GM21619 (cell line): ENCODE data around the gene CFAP54.
"Not testable (repeated sequence)": the region's sequence is repeated elsewhere in the genome, so short reads cannot be mapped to it uniquely, and the experiment has no call there.

Source experiments
- ATAC-seq: cut with Tn5 transposase; IDR thresholded peaks from one replicate; pipeline ENCODE4 v1.9.1; 2021; ENCODE audit not compliant: unreplicated experiment

The CFAP54 gene

DNA sequence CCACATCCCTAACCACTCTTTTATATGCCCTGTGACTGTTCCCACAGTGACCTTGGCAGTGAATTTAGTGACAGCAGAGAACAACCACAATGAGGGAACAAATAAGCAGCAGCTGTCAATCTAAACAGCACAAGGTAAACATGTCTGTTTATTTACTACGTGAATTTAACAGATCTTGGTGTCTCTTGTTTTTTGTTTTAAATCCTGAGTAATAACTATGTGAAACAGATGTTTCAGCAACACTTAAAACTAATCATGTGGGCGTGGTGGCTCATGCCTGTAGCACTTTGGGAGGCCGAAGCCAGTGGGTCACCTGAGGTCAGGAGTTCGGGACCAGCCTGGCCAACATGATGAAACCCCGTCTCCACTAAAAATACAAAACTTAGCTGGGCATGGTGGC, 17.0 kb upstream of the CFAP54 start:
- no peak for ATAC-seq

DNA sequence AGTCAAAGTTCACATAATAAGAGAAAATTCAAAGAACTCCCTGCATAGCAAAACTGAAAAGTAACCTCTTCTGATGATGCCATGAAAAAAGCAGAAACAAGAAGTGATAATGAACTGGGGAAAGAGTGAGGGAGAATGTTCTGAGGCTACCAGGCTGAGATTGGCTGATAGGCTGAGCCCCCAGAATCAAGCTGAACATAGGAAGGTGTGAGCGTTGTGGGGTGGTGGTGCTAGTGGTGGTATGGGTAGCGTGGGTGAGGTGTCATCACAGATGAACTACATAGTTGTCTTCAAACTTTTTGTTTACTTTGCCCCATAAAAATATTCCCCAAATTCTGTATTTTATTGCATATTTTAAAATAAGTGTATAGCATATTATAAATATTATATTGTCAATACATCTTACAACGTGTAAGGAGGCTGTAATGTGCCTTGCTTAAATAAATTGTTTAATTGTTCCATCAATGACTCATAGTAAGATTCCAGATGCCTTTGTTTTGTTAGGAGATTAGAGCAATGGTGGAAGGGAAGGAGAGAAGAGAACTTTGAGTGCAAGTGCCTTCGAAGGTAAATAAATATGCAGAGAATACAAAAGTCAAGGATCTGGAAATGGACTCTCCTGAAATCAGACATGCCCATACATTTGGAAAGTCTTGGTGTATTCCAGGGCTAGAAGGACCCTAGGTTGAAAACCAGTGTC, 15.8 kb upstream of the CFAP54 start:
- ATAC-seq = no peak

DNA sequence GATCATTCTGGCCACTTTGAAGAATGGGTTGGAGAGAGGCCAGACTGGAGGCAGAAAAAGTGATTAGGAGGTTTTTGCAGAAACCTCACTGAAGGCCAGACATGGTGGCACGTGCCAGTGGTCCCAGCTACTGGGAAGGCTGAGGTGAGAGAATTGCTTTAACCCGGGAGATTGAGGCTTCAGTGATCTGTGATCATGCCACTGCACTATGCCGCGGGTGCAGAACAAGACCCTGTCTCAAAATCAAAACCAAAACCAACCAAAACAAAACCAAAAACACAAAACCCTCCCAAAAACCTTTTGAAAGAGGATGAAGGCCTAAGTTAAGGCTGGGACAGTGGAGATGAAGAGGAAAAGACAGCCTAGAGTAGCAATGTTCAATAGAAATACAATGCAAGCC, 15.2 kb upstream of the CFAP54 start:
- ATAC-seq = no peak

DNA sequence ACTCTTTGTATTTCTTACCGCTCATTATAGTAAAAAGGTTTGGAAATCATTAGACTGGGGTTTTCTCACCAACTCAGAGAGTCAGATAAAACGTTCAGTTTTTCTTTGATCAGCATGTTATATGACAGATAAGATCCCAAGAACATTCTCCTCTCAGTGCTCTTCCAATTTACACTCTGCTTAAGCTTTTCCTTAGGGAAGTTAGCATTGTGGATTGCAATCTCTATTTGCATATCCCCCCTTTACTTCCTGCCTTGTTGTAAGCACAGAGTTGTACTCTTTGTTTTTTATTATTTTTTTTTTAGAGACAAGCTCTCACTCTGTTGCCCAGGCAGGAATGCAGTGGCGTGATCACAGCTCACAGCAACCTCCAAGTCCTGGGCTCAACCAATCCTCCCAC, 11.4 kb upstream of the CFAP54 start:
- ATAC-seq = no peak

DNA sequence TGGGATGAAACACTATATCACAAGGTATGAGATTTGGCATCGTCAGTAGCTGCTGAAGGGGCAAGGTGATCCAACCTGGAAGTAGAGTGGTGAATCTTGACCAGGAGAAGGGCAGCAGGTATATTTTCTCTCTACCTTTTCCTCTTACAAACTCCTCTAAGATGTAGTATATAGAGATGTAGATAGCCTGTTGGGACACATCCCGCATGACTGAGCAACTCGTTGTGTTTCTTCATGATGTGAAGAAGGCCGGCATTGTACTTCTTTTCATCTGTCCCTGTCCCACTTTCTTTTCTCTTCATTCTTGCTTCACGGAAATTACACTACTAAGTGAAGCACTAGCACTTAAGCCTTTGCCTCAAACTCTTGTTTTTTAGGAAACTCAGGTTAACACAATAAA, 7.3 kb upstream of the CFAP54 start:
- ATAC-seq = no peak

DNA sequence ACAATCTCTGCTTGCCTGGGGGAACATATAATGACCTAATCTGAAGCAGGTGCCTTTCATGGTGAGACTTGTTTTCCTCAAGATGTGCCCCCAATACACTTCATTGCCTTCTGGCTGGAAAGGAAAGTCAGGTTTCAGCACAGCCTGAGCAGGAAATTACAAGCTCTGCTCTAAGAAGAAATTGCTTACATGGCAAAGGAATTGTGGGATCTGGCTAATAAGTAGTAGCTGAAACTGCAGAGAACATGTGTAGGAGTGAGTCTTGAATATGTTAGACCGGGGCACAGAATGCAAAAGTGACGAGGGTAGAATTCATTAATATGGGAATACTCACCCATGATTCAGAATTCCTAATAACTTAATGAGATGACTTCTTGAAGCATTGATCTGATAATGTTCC, 6.3 kb upstream of the CFAP54 start:
- ATAC-seq = no peak

DNA sequence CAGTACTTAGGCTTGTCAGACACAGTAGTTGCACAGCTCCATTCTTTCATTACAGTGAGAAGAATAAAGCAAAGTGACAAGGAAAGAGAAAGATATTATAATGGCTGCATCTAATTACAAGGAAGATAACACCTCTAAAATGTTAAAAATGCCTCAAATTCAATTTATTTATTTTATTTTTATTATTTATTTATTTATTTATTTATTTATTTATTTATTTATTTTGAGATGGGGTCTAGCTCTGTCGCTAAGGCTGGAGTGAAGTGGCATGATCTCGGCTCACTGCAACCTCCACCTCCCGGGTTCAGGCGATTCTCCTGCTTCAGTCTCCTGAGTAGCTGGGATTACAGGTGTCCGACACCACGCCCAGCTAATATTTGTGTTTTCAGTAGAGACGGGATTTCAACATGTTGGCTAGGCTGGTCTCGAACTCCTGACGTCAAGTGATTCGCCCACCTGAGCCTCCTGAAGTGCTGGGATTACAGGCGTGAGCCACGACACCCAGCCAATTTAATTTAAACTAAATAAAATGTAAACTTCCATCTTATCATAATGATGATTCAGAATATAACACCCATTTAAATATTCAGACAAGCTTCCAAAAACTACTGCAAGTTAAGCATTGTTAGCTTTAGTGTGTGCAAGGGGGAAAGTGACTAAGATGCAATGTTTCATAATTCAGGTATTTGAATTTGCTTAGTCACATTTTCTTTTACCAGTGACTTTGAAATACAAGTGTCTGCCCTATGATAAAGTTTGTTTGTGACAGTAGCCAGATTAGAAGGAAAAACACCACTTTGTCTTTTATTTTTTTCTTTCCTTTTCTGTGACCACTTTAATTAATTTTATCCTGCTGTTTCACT, 2.4 kb upstream of the CFAP54 start:
- ATAC-seq = no peak

DNA sequence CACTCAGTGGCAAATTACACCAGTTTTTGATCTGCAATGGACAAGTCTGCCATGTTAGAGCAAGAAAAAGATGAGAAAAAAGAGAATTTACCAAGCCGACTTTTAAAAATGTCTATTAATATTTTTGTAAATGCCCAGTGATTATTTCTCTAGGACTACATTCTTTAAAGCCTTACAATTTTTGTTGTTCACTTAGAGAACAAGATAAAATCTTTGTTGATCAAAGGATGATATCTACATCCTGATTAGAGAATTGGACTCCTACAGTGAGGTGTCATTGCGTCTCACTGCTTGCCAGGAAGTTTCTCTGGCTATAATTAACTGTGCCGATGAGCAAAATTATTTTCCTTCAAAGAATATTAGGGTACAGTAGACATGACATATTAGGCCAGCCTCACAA, 1.7 kb upstream of the CFAP54 start:
- no peak for ATAC-seq

DNA sequence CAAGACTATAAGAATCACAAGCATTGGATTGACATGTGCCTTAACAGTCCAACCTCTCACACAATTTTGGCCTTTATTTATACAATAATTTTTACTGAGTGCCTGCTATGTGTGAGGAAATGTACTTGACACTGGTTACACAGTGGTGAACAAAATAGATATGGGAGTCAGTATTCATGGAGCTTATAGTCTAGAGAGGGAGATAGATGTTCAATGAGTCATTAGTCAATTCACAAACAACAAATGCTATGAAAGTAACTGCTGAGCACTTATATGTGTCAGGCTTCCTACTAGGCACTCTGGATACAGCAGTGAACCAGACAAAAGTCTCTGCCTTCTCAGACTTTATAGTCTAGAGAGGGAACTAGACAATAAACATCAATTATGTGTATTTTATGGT, 3.7 kb downstream of the CFAP54 start:
- ATAC-seq = no peak

DNA sequence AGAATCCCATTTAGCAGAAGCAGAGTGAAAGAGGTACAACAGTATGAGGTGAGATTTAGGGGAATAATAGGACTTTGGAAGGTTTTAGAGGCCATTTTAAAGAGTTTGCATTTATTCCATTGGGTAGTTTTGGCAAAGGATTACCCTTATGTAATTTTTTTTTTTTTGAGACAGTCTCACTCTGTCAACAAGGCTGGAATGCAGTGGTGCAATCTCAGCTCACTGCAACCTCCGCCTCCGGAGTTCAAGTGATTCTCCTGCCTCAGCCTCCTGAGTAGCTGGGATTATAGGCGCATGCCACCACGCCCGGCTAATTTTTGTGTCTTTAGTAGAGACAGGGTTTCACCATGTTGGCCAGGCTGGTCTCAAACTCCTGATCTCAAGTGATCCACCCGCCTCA, 4.8 kb downstream of the CFAP54 start:
- ATAC-seq = not testable (repeated sequence)

DNA sequence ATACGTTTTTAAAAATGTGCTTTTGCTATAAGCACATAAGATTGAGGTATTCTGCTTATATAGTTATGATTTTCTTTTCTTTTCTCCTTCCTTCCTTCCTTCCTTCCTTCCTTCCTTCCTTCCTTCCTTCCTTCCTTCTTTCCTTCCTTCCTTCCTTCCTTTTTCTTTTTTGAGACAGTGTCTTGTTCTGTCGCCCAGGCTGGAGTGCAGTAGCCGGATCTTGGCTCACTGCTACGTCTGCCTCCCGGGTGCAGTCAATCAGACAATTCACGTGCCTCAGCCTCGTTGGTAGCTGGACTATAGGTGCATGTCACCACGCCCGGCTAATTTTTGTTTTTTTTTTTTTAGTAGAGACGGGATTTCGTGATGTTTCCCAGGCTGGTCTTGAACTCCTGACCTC, 5.8 kb downstream of the CFAP54 start:
- no peak for ATAC-seq

DNA sequence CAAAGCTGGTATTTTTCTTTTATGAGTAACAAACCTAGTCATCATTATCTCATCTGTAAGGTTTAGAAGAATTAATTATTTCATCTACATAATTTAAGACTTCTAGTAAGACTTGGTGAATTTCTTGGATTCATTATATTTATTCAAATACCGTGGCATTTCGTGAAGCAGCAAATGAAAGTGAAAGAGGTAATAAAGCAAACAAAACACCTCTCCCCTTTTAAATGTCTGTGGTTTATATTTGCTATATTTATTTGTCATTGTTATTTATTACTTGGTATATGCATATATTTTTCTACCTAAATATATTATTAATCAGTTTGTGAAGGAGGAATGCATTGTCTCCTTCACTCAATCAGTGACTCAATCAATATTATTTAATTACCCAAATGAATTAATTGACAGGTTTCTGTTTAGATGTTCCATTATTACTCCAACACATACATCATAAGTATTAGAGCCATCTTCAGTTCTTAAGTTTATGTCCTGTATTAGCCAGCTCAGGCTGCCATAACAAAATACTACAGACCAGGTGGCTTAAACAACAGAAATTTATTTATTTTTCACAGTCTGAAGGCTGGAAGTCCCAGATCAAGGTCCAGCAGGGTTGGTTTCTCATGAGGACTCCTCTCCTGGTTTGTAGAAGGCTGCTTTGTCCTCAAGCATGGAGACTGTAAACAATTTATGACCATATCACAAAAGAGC, 6.6 kb downstream of the CFAP54 start:
- ATAC-seq = peak; percentile 57

DNA sequence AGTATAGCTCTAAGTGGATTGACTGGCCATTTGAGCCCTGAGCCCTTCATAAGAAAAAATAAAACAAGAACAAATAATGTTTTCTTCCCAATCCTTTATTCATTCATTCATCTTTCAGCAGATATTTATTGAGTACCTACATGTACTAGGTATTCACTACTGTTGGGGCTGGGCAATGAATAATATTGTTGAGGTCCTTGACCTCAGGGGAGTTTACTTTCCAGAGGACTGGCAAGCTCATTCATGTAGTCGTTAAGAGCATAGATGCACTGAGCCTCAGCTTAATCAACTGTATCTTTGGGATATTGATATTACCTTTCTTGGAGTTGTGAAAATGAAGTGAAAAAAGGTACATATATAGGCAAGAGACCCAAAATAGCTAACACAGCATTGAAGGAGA, 7.6 kb downstream of the CFAP54 start:
- ATAC-seq = no peak

DNA sequence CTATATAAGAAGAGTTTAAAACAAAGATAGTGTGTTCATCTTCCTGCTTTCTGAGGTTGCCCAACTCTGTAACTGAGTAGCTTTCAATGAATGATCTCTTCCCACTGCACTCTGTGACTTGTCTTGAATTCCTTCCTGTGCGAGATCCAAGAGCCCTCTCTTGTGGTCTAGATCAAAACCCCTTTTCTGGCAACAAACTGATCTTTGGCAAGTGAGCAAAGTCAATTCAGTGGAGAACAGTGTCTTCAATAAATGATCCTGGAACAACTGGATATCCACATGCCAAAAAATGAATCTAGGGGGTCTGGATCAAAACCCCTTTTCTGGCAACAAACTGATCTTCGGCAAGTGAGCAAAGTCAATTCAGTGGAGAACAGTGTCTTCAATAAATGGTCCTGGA, 8.5 kb downstream of the CFAP54 start:
- ATAC-seq = no peak

DNA sequence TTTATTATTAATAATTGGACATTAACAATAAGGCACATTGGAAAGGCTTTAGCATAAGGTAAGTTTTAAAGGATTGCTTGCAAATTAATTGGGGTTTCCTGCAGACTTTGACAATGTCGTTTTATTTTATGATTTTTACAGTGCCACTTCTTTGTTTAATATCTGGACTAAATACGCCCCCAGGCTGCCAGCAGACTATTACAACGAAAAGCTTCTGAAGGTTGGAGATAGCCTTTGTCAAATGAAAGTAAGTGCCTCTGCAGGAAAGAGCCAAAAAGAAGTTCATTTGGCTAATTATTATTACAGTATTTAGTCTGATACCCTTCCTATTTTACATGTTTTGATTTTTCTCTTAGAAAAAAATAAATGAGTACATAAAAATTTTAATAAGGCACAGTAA, 11.3 kb downstream of the CFAP54 start:
- ATAC-seq = no peak

DNA sequence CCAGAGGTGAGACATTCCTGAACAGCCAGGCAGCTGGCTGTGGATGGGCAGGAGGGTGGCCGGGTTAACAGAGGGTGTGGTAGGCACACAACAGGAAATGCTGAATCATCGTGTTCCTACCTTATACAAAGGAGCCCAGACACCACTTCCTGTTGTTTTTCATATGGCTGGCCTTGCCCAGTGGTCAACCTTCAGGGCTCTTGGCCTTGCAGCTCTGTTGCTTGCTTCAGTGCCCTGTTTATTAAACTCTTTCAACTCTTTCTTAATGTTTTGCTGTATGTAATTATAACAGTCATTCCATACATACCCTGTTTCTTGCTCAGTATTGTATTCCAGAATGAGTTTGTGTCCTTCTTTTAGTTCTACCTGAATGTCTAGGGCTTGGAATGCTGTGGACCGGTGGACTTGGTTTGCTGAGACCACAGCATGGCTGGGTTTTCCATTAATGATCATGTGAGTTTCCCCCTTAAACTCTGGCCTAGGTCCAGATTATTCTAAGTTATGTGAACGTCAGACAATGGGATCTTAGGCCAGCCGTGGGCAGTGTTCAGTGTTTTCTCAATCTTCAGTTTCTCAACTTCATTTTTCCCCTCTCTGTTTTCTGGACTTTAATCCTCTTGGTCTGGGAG, 11.9 kb downstream of the CFAP54 start:
- peak; percentile 80 for ATAC-seq

DNA sequence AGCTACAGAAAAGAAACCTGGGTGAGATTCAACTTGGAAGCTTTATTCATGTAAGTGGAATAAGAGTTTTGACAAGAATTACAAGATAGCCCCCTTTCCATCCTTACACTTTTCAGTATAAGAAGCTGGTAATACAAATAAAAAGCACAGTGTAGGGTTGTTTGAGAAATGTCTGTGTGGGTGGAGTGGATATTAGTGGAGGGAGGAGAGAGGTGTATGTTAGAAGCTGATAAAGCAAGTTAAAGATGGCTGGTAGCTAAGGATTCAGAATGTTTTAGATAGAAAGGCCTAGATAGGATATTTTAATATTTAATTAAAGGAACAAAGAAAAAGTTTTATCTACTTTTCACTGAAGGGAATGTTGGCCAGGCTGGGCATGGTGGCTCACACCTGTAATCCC, 12.5 kb downstream of the CFAP54 start:
- ATAC-seq = no peak

DNA sequence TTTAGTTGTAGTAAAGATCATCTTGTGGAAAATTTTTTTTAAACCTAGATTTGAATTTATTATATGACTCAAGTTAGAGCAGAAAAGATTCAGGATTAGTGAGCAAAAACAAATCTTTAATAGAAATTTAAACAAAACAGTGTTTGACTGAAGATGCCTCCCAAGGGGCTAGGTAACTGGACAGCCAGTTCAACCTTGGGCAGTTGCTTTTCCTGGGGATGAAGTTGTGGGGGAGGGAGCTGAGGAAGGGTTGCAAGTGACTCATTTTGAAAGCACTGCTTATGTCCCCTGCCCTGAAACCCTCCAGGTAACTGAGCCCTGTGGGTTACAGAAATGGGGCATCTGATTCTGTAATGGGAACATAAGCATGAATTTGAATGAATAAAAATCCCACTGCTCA, 13.1 kb downstream of the CFAP54 start:
- ATAC-seq = peak; percentile 57

DNA sequence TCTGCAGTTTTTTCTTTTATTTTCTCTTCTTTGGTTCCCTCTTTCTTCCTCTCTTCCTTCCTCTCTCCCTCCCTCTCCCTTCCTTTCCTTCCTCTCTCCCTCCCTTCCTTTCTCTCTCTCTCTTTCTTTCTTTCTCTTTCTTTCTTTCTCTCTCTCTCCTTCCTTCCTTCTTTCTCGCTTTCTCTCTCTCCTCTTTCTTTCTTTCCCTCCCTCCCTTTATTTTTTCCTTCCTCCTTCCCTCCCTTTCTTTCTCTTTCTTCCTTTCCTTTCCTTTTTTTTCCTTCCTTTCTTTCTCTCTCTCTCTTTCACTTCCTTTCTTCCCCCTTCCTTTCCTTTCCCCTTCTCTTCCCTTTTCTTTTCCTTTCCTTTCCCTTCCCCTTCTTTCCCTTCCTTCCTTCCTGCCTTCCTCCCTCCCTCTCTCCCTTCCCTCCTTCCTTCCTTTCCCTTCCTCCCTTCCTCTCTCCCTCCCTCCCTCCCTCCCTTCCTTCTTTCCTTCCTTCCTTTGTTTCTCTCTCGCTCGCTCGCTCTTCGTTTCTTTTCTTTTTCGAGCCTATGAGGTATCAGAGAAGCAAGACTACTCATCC, 13.7 kb downstream of the CFAP54 start:
- ATAC-seq = no peak

DNA sequence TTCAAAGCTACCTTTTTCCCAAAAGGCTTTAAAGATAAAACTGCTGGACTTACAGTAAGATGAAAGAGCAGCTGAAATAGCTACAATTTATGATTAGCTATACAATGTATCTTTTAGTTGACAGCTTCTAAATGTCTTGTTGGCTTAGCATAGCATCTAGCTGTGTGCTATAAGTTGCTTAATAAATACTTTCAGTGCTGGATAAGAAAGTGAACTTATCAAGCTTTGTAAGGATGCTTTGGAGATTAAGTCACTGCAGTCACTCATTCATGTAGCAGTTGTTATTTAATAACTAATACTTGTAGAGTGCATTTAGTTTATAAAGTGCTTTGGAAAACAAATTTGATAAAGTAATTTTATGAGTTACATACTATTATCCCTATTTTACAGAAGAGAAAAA, 14.6 kb downstream of the CFAP54 start:
- ATAC-seq = no peak

DNA sequence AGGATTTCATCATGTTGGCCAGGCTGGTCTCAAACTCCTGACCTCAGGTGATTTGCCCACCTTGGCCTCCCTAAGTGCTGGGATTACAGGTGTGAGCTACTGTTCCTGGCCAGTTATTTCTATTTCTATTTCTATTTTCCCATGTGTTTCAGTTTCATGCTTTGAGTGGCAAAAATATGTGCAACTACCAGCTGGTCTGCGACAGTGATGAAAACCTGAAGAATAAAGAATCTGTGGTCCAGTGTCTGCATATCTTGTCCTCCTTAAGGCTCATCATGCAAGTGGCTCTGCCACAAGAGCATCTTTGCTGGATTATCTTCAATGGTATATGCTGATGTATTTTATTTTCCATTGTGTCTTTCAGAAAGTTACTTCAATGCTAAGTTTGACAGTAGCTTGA, 17.4 kb downstream of the CFAP54 start:
- no peak for ATAC-seq
